IPS-11a (cell line): ENCODE data around the gene EPS15.
"Not testable (repeated sequence)": the region's sequence is repeated elsewhere in the genome, so short reads cannot be mapped to it uniquely, and the experiment has no call there.

Source experiments
- H3K4me3 ChIP-seq: one replicate; pipeline ENCODE4 v1.5.1; 2013; ENCODE audit warnings: low read depth, low read length, control low read depth

The EPS15 gene

DNA sequence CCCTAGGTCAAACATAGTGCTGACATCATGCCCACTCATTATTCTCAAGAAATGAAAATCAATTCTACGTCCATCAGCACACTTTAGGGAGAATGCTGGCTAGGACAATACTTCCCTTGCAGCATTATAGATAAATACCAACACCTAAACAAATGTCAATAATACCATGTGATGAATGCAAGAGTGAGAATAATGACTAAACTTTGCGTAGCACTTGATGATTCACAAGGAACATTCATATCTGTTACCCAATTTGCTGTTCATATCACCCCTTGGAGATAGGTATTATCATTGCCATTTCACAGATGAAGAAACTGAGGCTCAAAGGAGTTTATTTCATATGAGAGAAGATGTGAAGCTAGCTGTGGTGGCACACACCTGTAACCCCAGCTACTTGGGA, 24.8 kb upstream of the EPS15 start:
- no peak overlapping the region for H3K4me3 ChIP-seq

DNA sequence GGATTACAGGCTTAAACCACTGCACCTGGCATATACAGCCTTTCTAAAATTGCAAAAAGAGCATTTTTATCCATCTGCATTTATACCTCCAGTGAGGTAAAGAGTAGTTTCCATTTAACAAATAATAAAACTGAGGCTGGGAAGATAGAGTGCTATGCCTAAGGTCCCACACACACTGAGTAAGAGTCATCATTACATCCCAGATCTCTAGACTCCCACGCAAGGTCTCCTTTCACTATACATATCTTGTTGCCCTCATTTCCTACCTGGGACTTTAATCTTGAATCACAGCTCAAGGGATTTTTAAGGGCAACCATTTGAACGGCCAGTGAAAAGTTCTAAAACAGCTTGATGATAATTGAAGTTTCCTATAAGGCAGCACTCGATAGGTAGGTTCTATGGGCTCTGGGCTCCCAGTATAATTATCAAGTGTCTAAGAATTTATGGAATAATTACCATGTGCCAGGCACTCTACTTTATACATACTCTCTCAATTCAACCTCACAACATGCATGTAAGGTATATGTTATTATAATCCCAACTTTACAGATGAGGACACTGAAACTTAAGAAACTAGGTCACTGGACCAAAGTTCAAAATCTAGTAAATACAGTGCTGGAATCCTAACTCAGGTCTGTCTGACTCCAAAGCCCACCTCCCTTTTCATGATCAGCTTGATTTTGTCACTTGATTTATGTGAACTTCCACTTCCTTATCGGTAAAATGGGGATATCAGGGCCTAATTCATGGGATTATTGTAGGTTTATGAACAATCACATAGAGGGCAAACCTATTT, 23.3 kb upstream of the EPS15 start:
- no peak overlapping the region for H3K4me3 ChIP-seq

DNA sequence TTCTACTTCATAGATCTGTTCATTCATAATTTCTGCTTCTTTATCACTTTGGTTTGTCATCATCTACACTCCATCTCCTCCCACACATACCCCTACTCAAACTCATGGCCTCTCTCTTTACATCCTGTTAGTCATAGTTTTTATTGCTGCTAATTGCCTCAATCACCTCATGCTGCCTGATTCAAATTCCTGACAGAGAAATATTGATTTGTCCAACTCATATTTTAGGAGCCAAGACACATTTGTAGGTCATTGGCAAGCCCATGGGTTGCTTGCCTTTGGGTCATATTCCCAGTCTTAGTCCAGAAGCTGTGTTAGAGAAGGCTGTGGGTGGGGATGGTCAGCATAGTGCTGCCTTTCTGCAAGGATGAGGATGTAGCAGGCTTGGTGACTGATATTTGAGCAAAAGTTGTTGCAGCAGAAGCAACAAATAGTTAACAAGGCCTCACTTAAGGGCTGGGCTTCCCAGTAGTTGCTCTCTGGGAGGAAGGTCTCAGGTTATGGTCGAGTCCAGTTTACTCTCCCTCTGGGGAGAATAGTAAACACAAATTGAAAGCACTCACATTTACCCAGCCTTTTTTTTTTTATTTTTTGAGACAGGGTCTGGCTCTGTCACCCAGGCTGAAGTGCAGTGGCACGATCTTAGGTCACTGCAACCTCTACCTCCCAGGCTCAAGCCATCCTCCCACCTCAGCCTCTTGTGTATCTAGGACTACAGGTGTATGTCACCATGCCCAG, 22.4 kb upstream of the EPS15 start:
- no peak overlapping the region for H3K4me3 ChIP-seq

DNA sequence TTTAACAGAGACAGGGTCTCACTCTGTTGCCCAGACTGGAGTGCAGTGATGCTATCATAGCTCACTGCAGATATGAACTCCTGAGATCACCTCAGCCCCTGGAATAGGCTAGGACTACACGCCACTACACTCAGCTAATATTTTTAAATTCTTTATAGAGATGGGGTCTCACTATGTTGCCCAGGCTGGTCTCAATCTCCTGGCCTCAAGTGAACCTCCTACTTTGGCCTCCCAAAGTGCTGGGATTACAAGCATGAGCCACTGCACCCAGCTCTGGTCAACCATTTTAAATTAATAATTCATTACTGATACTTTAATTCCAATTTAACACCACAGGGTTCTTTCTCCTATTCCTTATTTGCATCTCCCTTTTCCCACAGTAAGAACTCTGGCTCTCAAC, 18.5 kb upstream of the EPS15 start:
- no peak overlapping the region for H3K4me3 ChIP-seq

DNA sequence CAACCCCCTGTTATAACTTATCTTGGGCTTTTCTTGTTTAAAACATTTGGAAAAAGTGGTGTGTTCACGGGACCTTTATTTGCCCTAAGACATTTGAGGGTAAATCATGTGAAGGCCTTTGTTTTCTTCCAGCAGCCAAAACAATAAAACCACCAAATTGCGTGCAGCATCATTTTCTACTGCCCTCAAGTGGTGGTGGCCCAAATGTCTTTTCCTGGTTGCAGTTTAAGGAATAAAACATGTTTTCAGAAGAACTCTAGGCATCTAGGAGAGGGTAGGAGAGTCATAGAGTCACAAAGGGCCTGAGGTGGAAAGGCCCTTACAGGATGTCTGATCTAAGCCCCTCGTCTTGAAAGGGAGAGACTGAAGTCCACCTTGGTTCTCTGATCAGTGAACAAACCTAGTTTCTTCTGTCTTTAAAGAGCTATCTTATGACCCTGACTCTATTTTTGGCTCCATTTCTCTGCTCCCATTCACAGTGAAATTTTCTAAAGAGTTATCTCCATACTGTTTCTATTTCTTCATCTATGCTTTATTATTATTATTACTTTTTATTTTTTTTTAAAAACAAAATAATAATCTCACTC, 16.0 kb upstream of the EPS15 start:
- H3K4me3 ChIP-seq = no peak overlapping the region

DNA sequence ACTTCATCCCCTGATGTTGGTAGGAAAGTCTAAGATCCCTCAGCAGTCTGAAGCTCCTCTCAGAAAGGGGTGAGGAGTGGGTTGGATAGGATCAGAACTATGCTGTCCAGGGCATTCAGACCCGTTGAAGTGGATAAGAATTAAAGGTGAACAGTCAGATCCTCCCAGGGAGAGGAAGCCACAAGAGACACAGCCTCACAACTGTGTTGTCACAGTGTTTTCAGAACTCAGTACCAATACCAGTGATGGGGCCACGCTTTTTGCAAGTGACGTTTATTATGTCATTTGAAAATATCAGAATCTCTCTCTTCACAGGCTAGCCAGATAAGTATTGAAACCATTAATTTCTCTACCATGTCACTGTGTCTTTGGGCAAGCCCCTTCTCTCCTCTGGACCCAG, 15.4 kb upstream of the EPS15 start:
- H3K4me3 ChIP-seq = no peak overlapping the region

DNA sequence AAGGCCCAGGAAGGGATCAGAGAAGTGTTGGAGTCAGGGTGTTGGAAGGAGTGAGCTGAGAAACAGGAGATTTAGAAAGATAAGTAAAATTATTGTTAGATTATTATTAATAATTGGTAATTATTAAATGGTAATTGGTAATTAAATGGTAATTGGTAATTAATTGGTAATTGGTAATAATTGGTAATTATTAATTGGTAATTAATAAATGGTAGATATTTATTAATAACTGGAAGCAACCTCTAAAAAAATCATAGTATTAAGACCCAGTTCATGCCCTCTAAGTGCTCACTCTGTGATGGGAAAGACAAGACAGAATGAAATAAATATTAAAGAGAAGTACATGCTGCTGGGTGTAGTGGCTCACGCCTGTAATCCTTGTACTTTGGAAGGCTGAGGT, 13.8 kb upstream of the EPS15 start:
- no peak overlapping the region for H3K4me3 ChIP-seq

DNA sequence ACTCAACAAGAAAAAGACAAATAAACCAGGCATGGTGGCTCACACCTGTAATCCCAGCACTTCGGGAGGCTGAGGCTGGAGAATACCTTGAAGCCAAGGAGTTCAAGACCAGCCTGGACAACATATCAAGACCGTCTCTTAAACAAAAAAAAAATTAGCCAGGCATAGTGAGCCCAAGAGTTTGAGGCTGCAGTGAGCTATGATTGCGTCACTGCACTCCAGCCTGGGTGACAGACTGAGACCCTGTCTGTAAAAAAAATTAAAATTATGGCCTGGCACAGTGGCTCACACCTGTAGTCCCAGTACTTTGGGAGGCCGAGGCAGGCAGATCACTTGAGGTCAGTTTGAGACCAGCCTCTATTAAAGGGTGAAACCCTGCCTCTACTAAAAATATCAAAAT, 11.4 kb upstream of the EPS15 start:
- H3K4me3 ChIP-seq = not testable (repeated sequence)

DNA sequence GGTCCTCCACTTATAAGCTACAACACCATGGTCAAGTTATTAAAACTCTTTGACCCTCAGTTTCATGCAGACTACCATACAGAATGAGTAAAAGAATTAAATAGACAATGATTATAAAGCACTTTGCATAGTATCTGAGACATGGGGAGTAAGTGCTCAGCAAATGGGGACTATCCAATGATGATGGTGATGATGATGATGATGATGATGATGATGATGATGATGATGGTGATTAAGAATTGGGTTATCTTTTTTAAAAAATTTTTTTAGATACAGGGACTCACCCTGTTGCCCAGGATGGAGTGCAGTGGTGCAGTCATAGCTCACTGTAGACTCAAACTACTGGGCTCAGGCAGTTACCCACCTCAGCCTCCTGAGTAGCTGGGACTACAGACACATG, 8.1 kb upstream of the EPS15 start:
- no peak overlapping the region for H3K4me3 ChIP-seq

DNA sequence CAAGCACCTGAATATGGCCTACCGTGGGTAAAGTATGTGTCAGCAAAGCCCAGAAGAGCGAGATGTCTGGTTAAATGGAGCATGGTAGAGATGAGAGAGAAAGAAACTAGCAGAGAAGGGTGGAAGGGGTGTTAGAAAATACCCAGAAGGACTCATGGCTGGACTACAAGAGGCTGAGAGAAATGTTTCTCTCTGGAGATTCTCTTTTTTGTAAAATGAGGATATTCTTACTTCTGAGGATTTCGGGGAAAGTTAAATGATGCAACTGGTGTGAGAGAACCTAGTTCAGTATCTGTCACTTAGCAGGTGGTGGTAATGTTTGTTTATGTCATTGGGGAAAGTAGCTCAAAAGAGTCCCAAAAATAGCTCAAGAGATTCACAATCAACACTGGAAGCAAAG, 7.2 kb upstream of the EPS15 start:
- no peak overlapping the region for H3K4me3 ChIP-seq

DNA sequence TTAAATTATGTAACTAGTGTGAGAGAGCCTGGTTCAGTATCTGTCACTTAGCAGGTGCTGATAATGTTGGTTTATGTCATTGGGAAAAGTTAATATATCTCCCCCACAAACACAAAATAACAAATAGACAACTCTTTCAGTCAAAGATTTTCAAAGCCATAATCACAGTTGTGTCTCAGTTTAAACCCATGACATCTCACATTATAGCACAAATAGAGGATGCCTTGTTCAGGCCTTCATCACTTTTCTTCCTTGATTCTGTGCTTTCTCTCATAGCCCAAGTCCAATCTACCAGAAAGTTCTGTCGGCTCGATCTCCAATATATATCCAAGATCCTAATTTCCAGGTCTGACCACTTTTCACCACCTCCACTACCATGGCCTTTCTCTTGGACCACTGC, 6.2 kb upstream of the EPS15 start:
- no peak overlapping the region for H3K4me3 ChIP-seq

DNA sequence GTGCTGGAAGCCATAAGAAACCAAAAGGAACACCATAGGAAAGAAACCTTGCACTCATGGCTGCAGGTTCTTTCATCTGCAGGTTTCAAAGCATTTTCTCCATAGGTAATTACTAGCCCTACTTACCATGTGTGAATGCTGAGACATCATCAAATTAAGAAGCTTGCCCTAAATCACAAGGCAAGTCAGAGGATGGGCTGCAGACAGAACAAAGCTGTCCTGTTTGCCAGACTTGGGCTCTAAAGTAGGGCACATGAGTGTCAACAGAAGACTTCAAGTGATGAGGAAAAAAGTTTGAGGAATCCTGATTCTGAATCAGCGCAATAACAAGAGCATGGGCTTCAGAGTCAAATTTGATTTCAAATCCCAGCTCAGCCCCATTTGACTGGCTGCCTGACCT, 5.8 kb upstream of the EPS15 start:
- no peak overlapping the region for H3K4me3 ChIP-seq

DNA sequence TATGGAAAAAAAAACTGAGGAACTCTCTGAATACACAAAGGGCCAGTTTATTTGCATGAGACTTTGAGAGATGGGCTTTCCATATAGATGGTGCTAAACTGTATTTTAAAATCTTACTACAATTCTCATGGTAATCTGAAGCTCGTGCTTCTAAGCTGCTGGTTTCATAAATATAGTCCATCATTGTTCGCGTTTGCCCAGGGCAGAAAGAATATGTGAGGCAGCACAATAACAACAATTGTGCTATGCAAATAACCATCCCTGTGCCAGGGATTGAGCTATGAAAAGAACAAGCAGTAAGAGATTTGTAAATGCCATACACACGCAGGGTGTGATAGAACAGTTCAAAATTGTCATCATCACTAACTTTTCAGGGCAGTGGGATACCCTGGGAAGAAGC, 4.9 kb upstream of the EPS15 start:
- H3K4me3 ChIP-seq = no peak overlapping the region

DNA sequence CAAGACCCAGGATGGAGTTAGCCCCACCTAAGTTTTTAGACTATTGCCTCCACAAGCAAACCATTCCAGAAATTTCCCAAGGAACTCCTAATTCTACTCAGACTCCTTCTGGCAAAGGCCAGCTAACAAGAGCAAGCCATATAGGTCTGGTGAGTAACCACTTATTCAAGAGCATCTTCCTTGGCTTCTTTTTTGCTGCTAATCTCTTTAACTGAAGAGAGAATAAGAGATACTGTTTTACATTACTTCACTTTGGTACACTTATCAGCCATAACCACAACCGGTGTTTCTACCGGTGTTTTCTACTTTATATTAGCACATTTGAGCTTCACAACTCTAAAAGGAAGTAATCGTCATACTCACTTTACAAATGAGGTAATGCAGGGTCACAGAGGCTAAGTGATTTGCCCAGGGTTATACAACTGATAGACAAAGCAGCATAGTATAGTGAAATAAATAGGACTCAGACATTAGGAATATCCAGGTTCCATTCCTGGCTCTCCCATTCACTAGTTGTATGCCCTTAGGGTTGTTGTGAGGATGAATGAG, 1.7 kb upstream of the EPS15 start:
- no peak overlapping the region for H3K4me3 ChIP-seq

DNA sequence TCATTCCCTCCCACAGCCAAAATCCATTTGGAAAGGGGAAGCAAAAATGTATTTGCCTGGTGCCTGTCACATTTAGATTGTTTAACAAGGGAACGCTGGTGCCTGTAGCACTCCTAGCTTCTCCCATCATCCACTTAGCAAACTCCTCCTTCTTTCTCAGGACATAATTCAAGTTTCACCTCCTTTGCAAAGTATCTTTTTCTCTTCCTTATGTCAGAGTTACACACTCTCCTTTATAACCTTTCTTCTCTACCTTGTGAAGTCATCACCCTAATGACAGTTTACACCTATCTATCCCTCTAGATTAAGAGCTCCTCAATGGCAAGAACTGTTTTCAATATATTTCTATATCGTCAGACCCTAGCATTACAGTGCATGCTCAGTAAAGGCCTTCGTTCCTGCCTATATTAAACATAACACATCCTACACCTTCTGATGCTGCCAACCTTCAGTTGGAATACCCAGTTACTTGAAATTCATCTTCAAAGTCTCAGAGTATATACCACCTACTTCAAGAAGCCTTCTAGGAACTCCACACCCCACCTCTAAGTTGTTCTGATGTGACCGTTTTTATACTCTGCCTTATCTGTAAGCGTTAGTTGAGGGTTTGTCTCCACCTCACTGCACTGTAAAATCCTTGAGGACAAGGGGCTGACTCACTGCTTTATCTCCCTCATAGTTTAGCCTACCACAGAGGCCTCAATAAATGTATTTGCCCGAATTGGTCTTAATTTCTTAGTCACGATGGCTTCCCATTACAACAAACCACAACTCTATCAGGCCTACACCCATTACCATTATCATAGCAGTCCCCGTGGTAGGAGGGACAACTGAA, 1.0 kb upstream of the EPS15 start:
- no peak overlapping the region for H3K4me3 ChIP-seq

DNA sequence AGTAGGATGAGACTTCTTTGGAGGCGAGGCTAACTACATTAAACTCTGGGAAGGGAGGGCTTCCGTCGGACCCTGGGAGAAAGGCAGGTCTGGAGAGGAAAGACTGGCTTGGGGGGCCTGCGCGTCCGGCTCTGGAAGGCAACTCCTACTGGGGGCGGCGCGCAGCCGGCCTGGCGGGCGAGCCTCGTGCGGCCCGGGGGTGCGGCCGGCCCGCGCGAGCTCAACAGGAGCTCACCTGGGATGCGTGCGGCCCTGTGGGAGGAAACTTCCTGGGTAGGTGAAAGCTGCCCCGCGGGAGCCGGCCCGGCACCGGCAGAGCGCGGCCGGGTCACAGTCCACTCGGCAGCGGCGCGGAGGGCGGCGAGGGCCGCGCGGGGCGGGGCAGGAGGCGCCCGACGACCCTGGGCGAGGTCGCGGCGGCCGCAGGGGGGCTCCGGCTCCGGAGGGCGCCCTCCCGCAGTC, 449 bp downstream of the EPS15 start:
- H3K4me3 ChIP-seq = peak overlapping the region; percentile 74

DNA sequence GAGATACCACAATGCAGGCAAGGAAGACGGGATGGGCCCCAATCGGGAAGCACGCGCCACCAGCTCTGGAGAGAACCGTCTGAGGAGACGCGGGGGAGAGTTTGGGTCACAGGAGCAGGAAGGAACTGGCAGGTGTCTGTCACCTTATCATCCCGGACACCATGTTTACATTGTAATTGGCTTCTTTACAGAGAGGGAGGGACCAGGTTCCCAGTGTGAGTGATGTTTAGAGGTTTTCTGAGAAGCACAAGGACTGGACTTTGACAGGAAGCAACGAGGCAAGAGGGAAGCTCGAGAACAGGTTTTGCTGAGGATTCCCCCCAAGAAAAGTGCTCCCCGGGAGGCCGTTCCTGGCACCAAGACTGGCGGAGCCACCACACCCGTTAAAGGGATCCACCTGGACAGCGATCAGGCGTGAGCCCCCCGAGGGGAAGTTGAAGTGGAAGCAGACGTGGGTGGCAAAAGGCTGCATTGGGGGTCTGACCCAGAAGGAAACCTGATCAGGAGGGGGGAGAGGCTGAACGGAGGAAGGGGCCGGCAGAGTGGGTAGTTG, 957 bp downstream of the EPS15 start:
- H3K4me3 ChIP-seq = peak overlapping the region; percentile 74

DNA sequence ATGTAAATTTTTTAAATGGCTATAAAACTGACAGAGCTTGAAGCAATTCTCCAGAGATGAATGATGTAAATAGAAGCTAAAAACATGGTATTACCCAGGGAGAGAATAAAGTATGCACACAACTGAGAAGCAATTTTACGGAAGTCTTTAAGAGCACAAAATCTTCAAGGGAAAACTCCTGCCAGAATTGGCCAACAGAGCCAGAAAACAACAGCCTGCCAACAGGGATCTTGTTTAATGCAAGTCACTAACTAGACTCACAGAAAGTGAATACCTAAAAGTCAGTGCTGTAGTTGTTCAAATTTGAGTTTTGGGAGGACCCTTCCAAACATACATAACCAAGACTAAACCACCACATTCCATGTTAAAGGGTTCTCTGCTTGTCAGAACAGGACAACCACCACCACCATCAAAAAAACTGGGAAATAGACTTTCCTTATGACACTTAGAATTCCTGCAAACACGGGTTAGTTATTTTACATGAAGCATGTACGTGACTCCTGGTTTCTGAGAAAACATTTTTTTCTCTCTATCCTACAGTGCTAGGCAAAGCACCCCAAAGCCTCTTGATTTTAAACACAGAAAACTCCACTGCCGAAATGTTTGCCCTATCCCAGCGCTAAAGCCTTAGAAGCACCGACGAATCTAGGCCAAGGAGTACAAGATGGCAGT, 1.6 kb downstream of the EPS15 start:
- H3K4me3 ChIP-seq = peak overlapping the region; percentile 74

DNA sequence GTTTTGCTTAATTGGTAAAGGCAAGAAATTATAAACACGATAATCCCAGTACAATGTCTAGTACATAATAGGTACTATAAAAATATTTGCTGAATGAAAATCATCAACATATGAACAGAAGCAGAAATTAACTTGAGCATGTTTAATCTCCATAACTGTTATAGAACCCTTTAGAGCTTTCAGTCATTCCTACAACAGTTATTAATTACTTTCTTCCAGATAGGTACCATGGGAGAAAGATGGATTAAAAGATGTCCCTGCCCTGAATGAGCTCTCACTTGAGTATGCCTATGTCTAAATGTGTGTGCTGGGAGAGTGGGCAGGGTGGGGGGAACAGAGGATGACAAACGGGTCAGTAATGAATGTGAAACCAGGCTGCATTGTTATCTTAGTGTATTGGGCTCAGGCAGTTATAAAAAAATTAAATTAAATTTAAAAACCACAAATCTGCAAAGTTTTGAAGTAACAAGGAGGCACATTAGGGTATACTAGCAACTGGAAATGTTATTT, 2.4 kb downstream of the EPS15 start:
- no peak overlapping the region for H3K4me3 ChIP-seq
